LNCaP clone FGC (cell line): Measurements from ENCODE around the gene ALDH16A1.

ENCODE experiments used
- DNase-seq: peaks from one replicate; pipeline ENCODE4 v3.0.0-alpha.2; 2011; ENCODE audit warnings: low read depth
- H3K4me3 ChIP-seq: 2 replicates; pipeline ENCODE4 v1.5.1; 2011; ENCODE audit warnings: mild to moderate bottlenecking, low read depth, low read length, control low read depth
- TF ChIP-seq, protein P1 (sequence below): IDR thresholded peaks from 2 replicates; pipeline ENCODE4 v1.5.1; 2012; ENCODE audit warnings: mild to moderate bottlenecking; ENCODE audit not compliant: control insufficient read depth, insufficient read depth; ENCODE audit errors: extremely low read depth

Gene ALDH16A1

DNA sequence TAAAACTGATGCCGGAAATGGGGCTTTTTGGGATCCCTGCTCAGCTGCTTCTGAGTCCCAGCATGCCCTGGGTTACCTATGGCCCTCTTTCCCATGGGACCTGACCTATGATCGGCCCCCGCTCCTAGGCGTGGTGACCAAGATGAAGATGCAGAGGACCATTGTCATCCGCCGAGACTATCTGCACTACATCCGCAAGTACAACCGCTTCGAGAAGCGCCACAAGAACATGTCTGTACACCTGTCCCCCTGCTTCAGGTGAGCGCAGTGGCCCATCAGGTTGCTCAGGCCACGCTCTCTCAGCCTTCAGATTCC, 44.7 kb downstream of the ALDH16A1 start:
- DNase-seq: no peak
- peak overlapping the region; percentile 72 for H3K4me3 ChIP-seq
- TF ChIP-seq, protein P1, sequence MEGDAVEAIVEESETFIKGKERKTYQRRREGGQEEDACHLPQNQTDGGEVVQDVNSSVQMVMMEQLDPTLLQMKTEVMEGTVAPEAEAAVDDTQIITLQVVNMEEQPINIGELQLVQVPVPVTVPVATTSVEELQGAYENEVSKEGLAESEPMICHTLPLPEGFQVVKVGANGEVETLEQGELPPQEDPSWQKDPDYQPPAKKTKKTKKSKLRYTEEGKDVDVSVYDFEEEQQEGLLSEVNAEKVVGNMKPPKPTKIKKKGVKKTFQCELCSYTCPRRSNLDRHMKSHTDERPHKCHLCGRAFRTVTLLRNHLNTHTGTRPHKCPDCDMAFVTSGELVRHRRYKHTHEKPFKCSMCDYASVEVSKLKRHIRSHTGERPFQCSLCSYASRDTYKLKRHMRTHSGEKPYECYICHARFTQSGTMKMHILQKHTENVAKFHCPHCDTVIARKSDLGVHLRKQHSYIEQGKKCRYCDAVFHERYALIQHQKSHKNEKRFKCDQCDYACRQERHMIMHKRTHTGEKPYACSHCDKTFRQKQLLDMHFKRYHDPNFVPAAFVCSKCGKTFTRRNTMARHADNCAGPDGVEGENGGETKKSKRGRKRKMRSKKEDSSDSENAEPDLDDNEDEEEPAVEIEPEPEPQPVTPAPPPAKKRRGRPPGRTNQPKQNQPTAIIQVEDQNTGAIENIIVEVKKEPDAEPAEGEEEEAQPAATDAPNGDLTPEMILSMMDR: no peak

DNA sequence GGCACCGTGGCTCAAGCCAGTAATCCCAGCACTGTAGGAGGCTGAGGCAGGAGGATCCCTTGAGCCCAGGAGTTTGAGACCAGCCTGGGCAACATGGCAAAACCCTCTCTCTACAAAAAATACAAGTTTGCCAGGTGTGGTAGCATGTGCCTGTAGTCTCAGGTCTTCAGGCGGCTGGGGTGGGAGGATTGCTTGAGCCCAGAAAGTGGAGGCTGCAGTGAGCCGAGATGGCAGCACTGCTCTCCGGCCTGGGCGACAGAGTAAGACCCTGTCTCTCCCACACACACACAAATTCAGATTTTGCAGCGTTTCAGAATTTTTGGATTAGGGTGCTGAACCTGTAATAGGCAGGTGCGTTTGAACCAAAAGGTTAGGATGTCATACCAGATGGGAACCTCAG, 45.5 kb downstream of the ALDH16A1 start:
- no peak overlapping the region for H3K4me3 ChIP-seq
- DNase-seq: no peak
- TF ChIP-seq, protein P1: no peak

DNA sequence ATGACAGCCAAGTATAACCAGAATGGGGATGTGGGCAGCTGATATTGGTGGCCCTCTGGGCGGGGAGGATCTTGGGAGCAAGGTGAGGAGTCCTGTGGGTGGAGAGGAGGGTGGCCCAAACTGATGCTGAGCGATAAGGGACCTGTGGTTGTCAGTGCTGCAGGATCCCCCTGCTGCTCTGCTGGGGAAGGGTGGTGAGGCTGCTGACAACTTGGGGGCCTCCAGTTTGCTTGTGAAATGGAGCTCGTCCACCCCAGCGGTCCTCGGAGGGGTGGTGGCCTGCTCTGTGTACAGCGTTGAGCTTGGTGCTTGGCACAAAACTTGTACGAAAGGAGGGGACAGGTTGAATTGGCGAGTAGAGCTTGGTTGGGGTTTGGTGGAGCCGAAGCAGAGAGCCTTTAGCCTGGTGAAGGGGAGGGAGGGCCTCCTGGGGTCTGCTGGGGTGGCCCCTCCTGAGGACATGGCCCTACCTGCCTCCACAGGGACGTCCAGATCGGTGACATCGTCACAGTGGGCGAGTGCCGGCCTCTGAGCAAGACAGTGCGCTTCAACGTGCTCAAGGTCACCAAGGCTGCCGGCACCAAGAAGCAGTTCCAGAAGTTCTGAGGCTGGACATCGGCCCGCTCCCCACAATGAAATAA, 46.1 kb downstream of the ALDH16A1 start:
- TF ChIP-seq, protein P1: no peak
- H3K4me3 ChIP-seq: no peak overlapping the region
- DNase-seq: no peak

DNA sequence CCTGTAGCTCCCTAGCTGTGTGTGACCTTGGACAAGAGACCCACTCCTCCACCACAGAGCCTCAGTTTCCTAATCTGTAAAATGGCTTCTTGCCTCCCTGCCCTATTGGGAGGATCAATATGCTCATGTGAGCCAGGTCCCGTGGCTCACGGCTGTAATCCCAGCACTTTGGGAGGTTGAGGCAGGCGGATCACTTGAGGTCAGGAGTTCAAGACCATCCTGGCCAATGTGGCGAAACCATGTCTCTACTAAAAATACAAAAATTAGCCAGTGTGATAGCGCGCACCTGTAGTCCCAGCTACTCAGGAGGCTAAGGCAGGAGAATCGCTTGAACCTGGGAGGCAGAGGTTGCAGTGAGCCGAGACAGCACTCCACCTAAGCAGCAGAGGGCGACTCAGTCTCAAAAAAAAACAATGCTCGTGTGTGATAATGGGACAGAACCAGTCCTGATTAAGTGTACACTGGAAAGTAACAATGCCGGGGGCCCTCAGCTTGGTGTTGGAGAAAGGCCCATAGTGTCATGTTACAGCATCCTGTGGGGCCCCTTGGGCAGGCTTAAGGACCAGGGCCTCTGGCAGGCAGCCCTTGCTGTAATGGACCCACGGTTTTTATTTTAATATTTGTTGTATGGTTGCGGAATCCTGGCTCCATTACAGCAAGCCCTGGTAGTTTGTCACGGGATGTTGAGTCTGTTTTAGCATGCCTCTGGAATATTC, 50.0 kb downstream of the ALDH16A1 start:
- TF ChIP-seq, protein P1: peak; percentile 83
- no peak overlapping the region for H3K4me3 ChIP-seq
- DNase-seq: no peak

DNA sequence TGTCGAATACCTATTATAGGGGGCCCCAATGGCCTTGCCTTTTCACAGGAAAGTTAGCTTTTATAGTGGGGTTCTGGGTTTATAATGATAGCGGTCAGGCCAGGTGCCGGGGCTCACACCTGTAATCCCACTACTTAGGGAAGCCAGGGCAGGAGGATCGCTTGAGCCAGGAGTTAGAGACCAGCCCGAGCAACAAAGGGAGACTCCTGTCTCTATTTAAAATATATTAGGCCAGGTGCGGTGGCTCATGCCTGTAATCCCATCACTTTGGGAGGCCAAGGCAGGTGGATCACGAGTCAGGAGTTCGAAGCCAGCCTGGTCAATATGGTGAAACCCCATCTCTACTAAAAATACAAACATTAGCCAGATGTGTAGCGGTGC, 50.5 kb downstream of the ALDH16A1 start:
- no peak overlapping the region for H3K4me3 ChIP-seq
- DNase-seq: no peak
- TF ChIP-seq, protein P1: no peak

DNA sequence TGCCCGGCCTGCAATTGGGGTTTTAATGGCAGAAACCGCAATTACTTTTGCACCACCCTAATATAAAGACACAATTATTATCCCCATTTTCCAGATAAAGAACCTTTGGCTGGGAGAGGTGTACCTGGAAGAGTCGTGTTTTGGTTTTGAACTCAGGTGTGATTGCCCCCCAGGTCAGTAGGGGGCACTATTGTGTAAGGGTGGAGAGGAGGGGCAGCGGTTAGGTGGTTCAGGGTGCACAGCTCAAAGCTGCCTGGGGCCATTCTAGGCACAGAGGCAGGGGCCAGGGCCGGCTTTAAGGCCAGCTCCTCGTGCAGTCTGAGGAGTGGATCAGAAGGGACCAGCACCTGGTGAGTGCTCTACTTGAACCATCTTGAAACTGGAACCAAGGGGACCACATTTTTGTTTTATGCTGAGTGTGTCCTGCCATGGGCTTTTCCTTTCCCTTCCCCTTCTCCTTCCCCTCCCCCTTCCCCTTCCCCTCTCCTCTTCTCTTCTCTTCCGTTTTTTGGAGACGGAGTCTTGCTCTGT, 53.6 kb downstream of the ALDH16A1 start:
- TF ChIP-seq, protein P1: peak; percentile 85
- no peak for DNase-seq
- no peak overlapping the region for H3K4me3 ChIP-seq

DNA sequence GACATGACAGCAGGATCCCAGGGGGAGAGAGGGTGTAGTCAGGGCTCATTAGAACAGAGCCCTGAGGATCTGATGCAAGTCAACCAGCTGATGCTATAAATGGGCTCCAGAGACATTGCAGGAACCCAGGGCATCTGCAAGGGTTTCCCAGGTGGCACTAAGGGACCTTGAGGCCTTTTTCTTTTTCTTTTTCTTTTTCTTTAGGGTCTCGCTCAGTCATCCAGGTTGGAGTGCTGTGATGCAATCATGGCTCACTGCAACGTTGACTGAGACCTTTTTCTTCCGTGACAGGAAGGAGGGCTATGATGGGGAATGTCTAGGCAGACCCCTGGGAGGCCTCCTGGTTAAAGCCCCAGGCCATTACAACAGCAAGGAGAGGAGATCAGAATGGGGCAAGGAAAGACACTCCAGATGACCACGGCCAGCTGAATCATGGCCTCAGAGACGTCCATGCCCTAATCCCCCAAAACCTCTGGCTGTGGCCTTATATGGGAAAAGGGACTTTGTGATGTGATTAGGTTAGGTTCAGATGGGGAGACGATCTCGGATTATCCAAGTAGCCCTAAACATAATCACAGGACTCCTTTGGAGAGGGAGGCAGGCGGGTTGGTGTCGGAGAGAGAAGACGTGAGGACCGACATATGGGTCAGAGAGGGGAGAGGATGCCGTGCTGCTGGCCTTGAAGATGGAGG, 54.9 kb downstream of the ALDH16A1 start:
- TF ChIP-seq, protein P1: no peak
- no peak overlapping the region for H3K4me3 ChIP-seq

More for the DNA sequence above, 54.9 kb downstream of the ALDH16A1 start:
- no peak for DNase-seq
